ENCODE data around the gene USP37.

DNA sequence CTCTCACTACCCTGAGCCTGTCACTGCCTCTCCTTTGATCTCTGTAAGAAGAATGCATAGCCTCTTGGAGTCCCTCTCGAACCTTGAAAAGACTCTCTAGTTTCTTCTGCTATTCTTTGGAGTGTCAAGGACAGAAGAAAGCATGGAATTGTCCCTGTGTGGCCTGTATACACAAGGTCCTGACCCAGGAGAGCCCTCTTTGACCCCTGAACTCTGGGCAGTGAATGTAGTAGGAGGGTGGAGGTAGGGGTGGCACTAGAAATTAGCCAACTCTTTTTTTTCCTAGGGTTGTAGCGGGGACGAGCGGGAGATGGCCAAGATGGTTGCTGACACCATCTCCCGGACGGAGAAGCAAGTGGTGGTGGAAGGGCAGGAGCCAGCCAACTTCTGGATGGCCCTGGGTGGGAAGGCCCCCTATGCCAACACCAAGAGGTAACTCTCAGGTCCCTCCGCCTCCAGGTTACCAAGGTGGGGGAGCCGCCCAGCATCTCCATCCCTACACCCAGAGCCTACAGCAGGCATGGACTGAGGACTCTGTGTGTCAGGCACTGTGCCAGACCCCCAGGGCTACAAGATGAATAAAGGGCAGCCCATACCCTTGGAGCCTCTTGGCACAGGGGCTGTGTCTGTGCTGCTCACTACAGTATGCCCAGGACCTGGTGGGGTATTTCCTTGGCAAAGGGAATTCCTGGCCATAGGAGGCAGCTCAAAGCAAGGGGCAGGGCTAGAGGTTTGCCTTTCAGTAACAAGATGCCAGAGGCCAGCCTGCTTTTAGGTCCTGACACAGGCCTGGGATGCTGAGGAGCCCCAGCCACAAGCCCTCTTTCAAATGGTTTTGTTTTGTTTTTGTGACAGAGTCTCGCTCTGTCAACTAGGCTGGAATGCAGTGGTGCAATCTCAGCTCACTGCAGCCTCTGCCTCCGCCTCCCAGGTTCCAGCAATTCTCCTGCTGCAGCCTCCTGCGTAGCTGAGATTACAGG lies 132.9 kb downstream of the USP37 start:
- no peak for TF ChIP-seq POLR2A (IDR thresholded peaks at IDR 0.05)
- TF ChIP-seq, protein P1, sequence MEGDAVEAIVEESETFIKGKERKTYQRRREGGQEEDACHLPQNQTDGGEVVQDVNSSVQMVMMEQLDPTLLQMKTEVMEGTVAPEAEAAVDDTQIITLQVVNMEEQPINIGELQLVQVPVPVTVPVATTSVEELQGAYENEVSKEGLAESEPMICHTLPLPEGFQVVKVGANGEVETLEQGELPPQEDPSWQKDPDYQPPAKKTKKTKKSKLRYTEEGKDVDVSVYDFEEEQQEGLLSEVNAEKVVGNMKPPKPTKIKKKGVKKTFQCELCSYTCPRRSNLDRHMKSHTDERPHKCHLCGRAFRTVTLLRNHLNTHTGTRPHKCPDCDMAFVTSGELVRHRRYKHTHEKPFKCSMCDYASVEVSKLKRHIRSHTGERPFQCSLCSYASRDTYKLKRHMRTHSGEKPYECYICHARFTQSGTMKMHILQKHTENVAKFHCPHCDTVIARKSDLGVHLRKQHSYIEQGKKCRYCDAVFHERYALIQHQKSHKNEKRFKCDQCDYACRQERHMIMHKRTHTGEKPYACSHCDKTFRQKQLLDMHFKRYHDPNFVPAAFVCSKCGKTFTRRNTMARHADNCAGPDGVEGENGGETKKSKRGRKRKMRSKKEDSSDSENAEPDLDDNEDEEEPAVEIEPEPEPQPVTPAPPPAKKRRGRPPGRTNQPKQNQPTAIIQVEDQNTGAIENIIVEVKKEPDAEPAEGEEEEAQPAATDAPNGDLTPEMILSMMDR (IDR thresholded peaks at IDR 0.05) = no peak

Measured in lower leg skin (tissue), 3 donors.